IMR-90 (cell line): Measurements from ENCODE around the gene SLC35D3. TPM values are rescaled to one million over a fixed set of nuclear protein-coding genes. Genes with fewer than 3 reads are reported as not detected.

ENCODE experiments used
- ATAC-seq: fragments of 200-7000 bp; cut with Tn5 transposase; 2 replicates; pipeline ENCODE4 v1.9.1; 2020; ENCODE audit warnings: low read depth, mild to moderate bottlenecking, moderate library complexity
- BruUV-seq: library from RNA; stranded (reverse); fragments of 400-500 nt; replicated peaks from 2 replicates; lab custom pipeline; 2021; lab: Mats Ljungman, UMichigan
- CTCF ChIA-PET: fragments of 300-600 bp; formaldehyde crosslinking; extraction: SDS; loops from one replicate; lab custom pipeline; 2021; ENCODE audit warnings: antibody characterized with exemption; lab: Yijun Ruan, JAX
- POLR2A ChIA-PET: fragments of 300-600 bp; sonication (Branson Sonifier 250); formaldehyde crosslinking; loops from one replicate; lab custom pipeline; 2022; ENCODE audit warnings: antibody characterized with exemption; ENCODE audit not compliant: unreplicated experiment; lab: Charles Lee
- DNase-seq: peaks from one replicate; pipeline ENCODE4 v3.0.0; 2013
- H2AFZ ChIP-seq: replicated peaks from 2 replicates; pipeline ENCODE3; 2013; ENCODE audit warnings: low read length, mild to moderate bottlenecking; ENCODE audit not compliant: poor library complexity
- H2AK5ac ChIP-seq: 2 replicates; pipeline ENCODE4 v1.6.1; 2013; ENCODE audit warnings: low read depth, low read length, inconsistent platforms
- H2AK9ac ChIP-seq: replicated peaks from 2 replicates; pipeline ENCODE3; 2013; ENCODE audit warnings: mild to moderate bottlenecking, low read depth, low read length, moderate library complexity; ENCODE audit not compliant: poor library complexity
- H2BK120ac ChIP-seq: 2 replicates; pipeline ENCODE4 v1.6.1; 2013; ENCODE audit warnings: low read depth, low read length, inconsistent platforms
- H2BK15ac ChIP-seq: 3 replicates; pipeline ENCODE4 v1.6.1; 2013; ENCODE audit warnings: low read depth, low read length, inconsistent platforms
- H2BK20ac ChIP-seq: 2 replicates; pipeline ENCODE4 v1.6.1; 2013; ENCODE audit warnings: low read depth, mild to moderate bottlenecking, inconsistent platforms, low read length, moderate library complexity
- H2BK5ac ChIP-seq: 2 replicates; pipeline ENCODE4 v1.6.1; 2013; ENCODE audit warnings: mild to moderate bottlenecking, low read depth, low read length, inconsistent platforms; ENCODE audit not compliant: poor library complexity, severe bottlenecking
- H3K14ac ChIP-seq: replicated peaks from 2 replicates; pipeline ENCODE4 v1.6.1; 2013; ENCODE audit warnings: low read depth, low read length, inconsistent platforms
- H3K18ac ChIP-seq: 2 replicates; pipeline ENCODE4 v1.6.1; 2013; ENCODE audit warnings: low read depth, low read length, control low read depth
- H3K23ac ChIP-seq: 2 replicates; pipeline ENCODE4 v1.6.1; 2013; ENCODE audit warnings: low read depth, low read length, inconsistent platforms
- H3K27ac ChIP-seq: 2 replicates; pipeline ENCODE4 v1.5.1; 2013; ENCODE audit warnings: mild to moderate bottlenecking, control low read depth, low read length; ENCODE audit not compliant: insufficient read depth
- H3K27me3 ChIP-seq: 2 replicates; pipeline ENCODE4 v1.6.1; 2013; ENCODE audit warnings: low read length; ENCODE audit not compliant: control insufficient read depth, insufficient read depth
- H3K36me3 ChIP-seq: 2 replicates; pipeline ENCODE4 v1.6.1; 2013; ENCODE audit warnings: low read length, mixed read lengths; ENCODE audit not compliant: control insufficient read depth, insufficient read depth
- H3K4ac ChIP-seq: 2 replicates; pipeline ENCODE4 v1.6.1; 2013; ENCODE audit warnings: low read depth, low read length, inconsistent platforms
- H3K4me1 ChIP-seq: 2 replicates; pipeline ENCODE4 v1.6.1; 2013; ENCODE audit warnings: low read length, mixed read lengths; ENCODE audit not compliant: control insufficient read depth, insufficient read depth
- H3K4me2 ChIP-seq: 2 replicates; pipeline ENCODE4 v1.6.1; 2013; ENCODE audit warnings: low read depth, mild to moderate bottlenecking, control low read depth, low read length, moderate library complexity
- H3K4me3 ChIP-seq: 2 replicates; pipeline ENCODE4 v1.5.1; 2013; ENCODE audit warnings: low read depth, mild to moderate bottlenecking, control low read depth, low read length, moderate library complexity; ENCODE audit not compliant: insufficient read depth
- H3K56ac ChIP-seq: 2 replicates; pipeline ENCODE4 v1.6.1; 2013; ENCODE audit warnings: low read length, inconsistent platforms; ENCODE audit not compliant: insufficient read depth; ENCODE audit errors: extremely low read depth
- H3K79me1 ChIP-seq, 2 experiments: 2 replicates each; pipeline ENCODE4 v1.6.1; 2013; ENCODE audit warnings: low read length in 2 of 2, inconsistent platforms in 1 of 2, low read depth in 1 of 2
- H3K9ac ChIP-seq: 2 replicates; pipeline ENCODE4 v1.6.1; 2013; ENCODE audit warnings: low read depth, low read length, control low read depth
- H3K9me1 ChIP-seq: 2 replicates; pipeline ENCODE4 v1.6.1; 2013; ENCODE audit warnings: low read length, inconsistent platforms; ENCODE audit not compliant: insufficient read depth
- H3K9me3 ChIP-seq: 2 replicates; pipeline ENCODE4 v1.6.1; 2013; ENCODE audit warnings: low read length; ENCODE audit not compliant: control insufficient read depth, insufficient read depth
- H4K20me1 ChIP-seq: 2 replicates; pipeline ENCODE4 v1.6.1; 2013; ENCODE audit warnings: low read length, inconsistent platforms; ENCODE audit not compliant: insufficient read depth
- H4K5ac ChIP-seq: 2 replicates; pipeline ENCODE4 v1.6.1; 2013; ENCODE audit warnings: mild to moderate bottlenecking, low read depth, low read length, control low read depth
- H4K8ac ChIP-seq, 2 experiments: 2 replicates each; pipeline ENCODE4 v1.6.1; 2013; ENCODE audit warnings: low read depth in 2 of 2, low read length in 2 of 2, control low read depth in 1 of 2, inconsistent platforms in 1 of 2
- H4K91ac ChIP-seq: 2 replicates; pipeline ENCODE4 v1.6.1; 2013; ENCODE audit warnings: low read depth, low read length, inconsistent platforms; ENCODE audit not compliant: insufficient read depth
- CEBPB ChIP-seq: IDR thresholded peaks from 2 replicates; pipeline ENCODE4 v1.6.1; 2012; ENCODE audit warnings: low read depth, low read length, improper control_type of control experiment
- MAFK ChIP-seq: IDR thresholded peaks from 2 replicates; pipeline ENCODE4 v1.6.1; 2012; ENCODE audit warnings: low read depth, low read length, improper control_type of control experiment
- MXI1 ChIP-seq: IDR thresholded peaks from 2 replicates; pipeline ENCODE4 v1.6.1; 2012; ENCODE audit warnings: low read depth, mild to moderate bottlenecking, low read length, moderate library complexity, borderline replicate concordance
- RAD21 ChIP-seq: IDR thresholded peaks from 2 replicates; pipeline ENCODE4 v1.6.1; 2012; ENCODE audit warnings: low read length, improper control_type of control experiment
- WGBS, 2 experiments: methylation state at CpG; one replicate each; pipeline versions ENCODE4 v1.1.5 to v1.1.7; 2013; ENCODE audit warnings: missing lambda C conversion rate in 2 of 2; ENCODE audit not compliant: insufficient read length in 1 of 2; ENCODE audit errors: extremely low coverage in 2 of 2; 5-methylcytosine and 5-hydroxymethylcytosine counted together
- dilution Hi-C: fragments of 300-500 bp; cut with HindIII; formaldehyde crosslinking; loops from one replicate; pipeline ENCODE4 v1.14.3; 2018; ENCODE audit warnings: low sequenced_read_pairs; ENCODE audit not compliant: unreplicated experiment
- in situ Hi-C: fragments of 300-500 bp; cut with MboI; formaldehyde crosslinking; loops from 3 replicates; pipeline ENCODE4 v1.14.3; 2019; ENCODE audit warnings: low sequenced_read_pairs, inconsistent platforms, mixed read lengths
- intact Hi-C: fragments of 100-400 bp; cut with micrococcal nuclease; formaldehyde crosslinking; loops from 2 replicates; pipeline ENCODE4 v1.10.0; 2022
- polyA plus RNA-seq, 3 experiments: library from polyadenylated mRNA; depleted of rRNA; stranded (reverse); fragments of >200 nt; gene quantifications; 2 replicates each; pipeline ENCODE4 v1.2.3, GENCODE V29; 2012; ENCODE audit warnings: low replicate concordance in 1 of 3
- total RNA-seq: library from RNA; depleted of rRNA; stranded (reverse); fragments of >200 nt; gene quantifications from 2 replicates; pipeline ENCODE4 v1.2.3, GENCODE V29; 2012
- TF ChIP-seq, protein P1 (sequence below): fragments of 150-350 bp; IDR thresholded peaks from 2 replicates; pipeline ENCODE4 v1.6.1; 2016; ENCODE audit warnings: low read depth, mild to moderate bottlenecking, low read length, moderate library complexity, borderline replicate concordance

The SLC35D3 gene
- total and polyA plus RNA-seq, 2 of the 4 experiments (the other 2 are of a cell fraction) = not detected

GRCh38 chr6:136969930-136970329 lies 47.8 kb downstream of the SLC35D3 start:
- intact Hi-C loops = loop anchor here (2.0 kb wide), 1 partner anchor 671 kb away; no protein-coding TSS in a partner anchor

More at GRCh38 chr6:136969930-136970329, 47.8 kb downstream of the SLC35D3 start:
- Histone ChIP-seq H3K4me1 (no peaks in the 10 kb centered on the region), H3K9ac (no peak overlapping the region), H2BK15ac (no peak overlapping the region), H3K56ac (no peak overlapping the region), H3K18ac (no peak overlapping the region), H3K4me2 (no peak overlapping the region), H3K9me3 (no peaks in the 10 kb centered on the region), H3K4me3 (no peak overlapping the region), H2BK20ac (no peak overlapping the region), H2BK120ac (no peak overlapping the region), H3K79me1 (no peaks in the 10 kb centered on the region), H2AFZ (no peak overlapping the region), H4K91ac (no peak overlapping the region), H2AK5ac (no peak overlapping the region), H3K14ac (no peak overlapping the region), H3K9me1 (no peaks in the 10 kb centered on the region), H3K27me3 (peaks cover 6% of the 10 kb centered on the region; the same call in 1 of the 2 replicates), H3K36me3 (no peaks in the 10 kb centered on the region), H2BK5ac (no peak overlapping the region), H4K20me1 (no peaks in the 10 kb centered on the region), H3K27ac (no peak overlapping the region), H3K23ac (no peak overlapping the region), H2AK9ac (no peak overlapping the region), H3K4ac (no peak overlapping the region), H4K8ac (no peak overlapping the region), H4K5ac (no peak overlapping the region)
- DNase-seq (no peak), ATAC-seq (no peak)
- no peak for TF ChIP-seq RAD21
- TF ChIP-seq, protein P1, sequence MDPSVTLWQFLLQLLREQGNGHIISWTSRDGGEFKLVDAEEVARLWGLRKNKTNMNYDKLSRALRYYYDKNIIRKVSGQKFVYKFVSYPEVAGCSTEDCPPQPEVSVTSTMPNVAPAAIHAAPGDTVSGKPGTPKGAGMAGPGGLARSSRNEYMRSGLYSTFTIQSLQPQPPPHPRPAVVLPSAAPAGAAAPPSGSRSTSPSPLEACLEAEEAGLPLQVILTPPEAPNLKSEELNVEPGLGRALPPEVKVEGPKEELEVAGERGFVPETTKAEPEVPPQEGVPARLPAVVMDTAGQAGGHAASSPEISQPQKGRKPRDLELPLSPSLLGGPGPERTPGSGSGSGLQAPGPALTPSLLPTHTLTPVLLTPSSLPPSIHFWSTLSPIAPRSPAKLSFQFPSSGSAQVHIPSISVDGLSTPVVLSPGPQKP = no peak
- TF ChIP-seq CEBPB = no peak
- no peak for TF ChIP-seq MXI1
- no peak for TF ChIP-seq MAFK
- WGBS, 2 experiments = 100% methylated on average over 2 of the region's 4 CpGs; no CpG with 5 or more reads in 1 of the 2 experiments
- dilution Hi-C loops = no loop called here
- in situ Hi-C loops = no loop called here
- ChIA-PET CTCF (no interaction called here), POLR2A (no interaction called here)
- no TSS peak for BruUV-seq
